Hepatocyte (in vitro differentiated cells): ENCODE measurements around the gene INMT. TPM values are rescaled to one million over a fixed set of nuclear protein-coding genes. Genes with fewer than 3 reads are reported as not detected.

Experiments used
- DNase-seq: peaks from one replicate; pipeline ENCODE4 v3.0.0-alpha.2; 2016; ENCODE audit warnings: low spot score
- H2AFZ ChIP-seq: fragments of 200-600 bp; sonication (generic); 2 replicates; pipeline ENCODE4 v1.6.0; 2016; ENCODE audit warnings: antibody characterized with exemption, mild to moderate bottlenecking
- H3K27ac ChIP-seq: fragments of 200-600 bp; sonication (generic); 2 replicates; pipeline ENCODE4 v1.5.1; 2016; ENCODE audit warnings: mild to moderate bottlenecking
- H3K27me3 ChIP-seq: fragments of 200-600 bp; sonication (generic); 2 replicates; pipeline ENCODE4 v1.6.1; 2016
- H3K36me3 ChIP-seq: fragments of 200-600 bp; sonication (generic); replicated peaks from 2 replicates; pipeline ENCODE4 v1.5.1; 2016; ENCODE audit warnings: low read depth; ENCODE audit not compliant: insufficient read depth
- H3K4me1 ChIP-seq: fragments of 200-600 bp; sonication (generic); 2 replicates; pipeline ENCODE4 v1.5.1; 2016; ENCODE audit warnings: mild to moderate bottlenecking, moderate library complexity; ENCODE audit not compliant: insufficient read depth
- H3K4me2 ChIP-seq: fragments of 200-600 bp; sonication (generic); 2 replicates; pipeline ENCODE4 v1.6.0; 2016
- H3K4me3 ChIP-seq: fragments of 200-600 bp; sonication (generic); 2 replicates; pipeline ENCODE4 v1.5.1; 2016; ENCODE audit warnings: mild to moderate bottlenecking
- H3K79me2 ChIP-seq: fragments of 200-600 bp; sonication (generic); 2 replicates; pipeline ENCODE4 v1.6.0; 2017; ENCODE audit warnings: mild to moderate bottlenecking
- H3K9me2 ChIP-seq: fragments of 200-600 bp; sonication (generic); replicated peaks from 2 replicates; pipeline ENCODE4 v1.6.0; 2017; ENCODE audit warnings: mild to moderate bottlenecking; ENCODE audit not compliant: insufficient read depth
- H3K9me3 ChIP-seq: fragments of 200-600 bp; sonication (generic); 2 replicates; pipeline ENCODE4 v1.5.1; 2016; ENCODE audit warnings: low read depth, mild to moderate bottlenecking
- H4K20me1 ChIP-seq: fragments of 200-600 bp; sonication (generic); 2 replicates; pipeline ENCODE4 v1.6.0; 2016; ENCODE audit warnings: mild to moderate bottlenecking; ENCODE audit not compliant: insufficient read depth, poor library complexity, severe bottlenecking
- EZH2 ChIP-seq: fragments of 200-600 bp; sonication (generic); IDR thresholded peaks from 2 replicates; pipeline ENCODE4 v1.6.1; 2016; ENCODE audit warnings: antibody characterized with exemption, mild to moderate bottlenecking, borderline replicate concordance
- EZH2phosphoT487 ChIP-seq: fragments of 200-600 bp; sonication (generic); IDR thresholded peaks from one replicate; pipeline ENCODE4 v1.6.1; 2018; ENCODE audit warnings: antibody characterized with exemption, mild to moderate bottlenecking, low read depth, moderate library complexity; ENCODE audit not compliant: unreplicated experiment, severe bottlenecking
- WGBS: methylation state at CpG from one replicate; pipeline ENCODE4 v1.1.6; 2016; ENCODE audit warnings: low lambda C conversion rate; ENCODE audit errors: missing lambda C conversion rate; 5-methylcytosine and 5-hydroxymethylcytosine counted together
- polyA plus RNA-seq: library from polyadenylated mRNA; unstranded; fragments of >200 nt; fragmentation: Nextera tagmentation; extraction: Ambion mirVana; gene quantifications from 2 replicates; pipeline ENCODE4 v1.2.1, GENCODE V29; 2016
- total RNA-seq: library from RNA; depleted of rRNA; stranded (reverse); fragments of >200 nt; gene quantifications from 2 replicates; pipeline ENCODE4 v1.2.3, GENCODE V29; 2014
- TF ChIP-seq, protein P1 (sequence below): fragments of 200-600 bp; sonication (generic); IDR thresholded peaks from 2 replicates; pipeline ENCODE4 v1.5.1; 2016; ENCODE audit warnings: antibody characterized with exemption, mild to moderate bottlenecking; ENCODE audit not compliant: poor library complexity

INMT gene
- total and polyA plus RNA-seq, 2 experiments from 2014 or later: 17.4 to 18.4 TPM

DNA sequence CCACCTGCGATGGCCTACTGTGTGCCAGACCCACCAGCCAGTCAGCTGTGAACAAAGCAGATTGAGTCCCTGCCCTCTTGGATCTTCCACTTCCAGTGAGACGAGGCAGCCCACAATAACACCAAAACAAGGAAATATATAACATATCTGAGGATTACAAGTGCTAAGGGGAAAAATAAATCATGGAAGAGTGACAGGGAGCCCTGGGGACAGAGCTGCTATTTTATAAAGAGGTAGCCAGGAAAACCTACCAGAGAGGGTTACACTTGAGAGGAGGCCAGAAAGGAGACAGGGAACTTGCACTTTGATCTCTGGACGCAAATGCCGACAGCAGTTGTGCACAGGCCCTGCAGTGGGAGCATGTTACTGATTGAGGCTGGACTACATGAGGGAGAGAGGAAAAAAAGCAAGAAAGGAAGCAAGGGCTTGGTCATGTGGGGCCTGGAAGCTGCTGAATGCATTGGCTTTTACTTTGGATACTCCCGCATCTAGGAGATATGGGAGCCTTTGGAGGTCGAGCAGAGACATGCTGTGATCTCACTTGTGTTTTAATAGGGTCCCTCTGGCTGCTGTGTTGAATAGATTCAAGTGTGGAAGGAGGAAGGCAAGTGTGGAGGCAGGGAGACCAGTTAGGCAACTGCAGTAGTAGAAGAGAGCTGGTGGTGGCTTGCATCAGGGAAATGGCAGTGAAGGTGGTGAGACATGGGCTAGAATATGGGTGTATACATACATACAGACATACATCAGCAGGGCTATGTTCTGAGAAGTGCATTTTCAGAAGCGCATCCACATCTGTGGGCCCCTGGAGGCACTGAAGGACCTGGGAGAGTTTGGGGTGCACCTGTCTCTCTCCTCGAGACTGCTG, 45.5 kb downstream of the INMT start:
- TF ChIP-seq, protein P1, sequence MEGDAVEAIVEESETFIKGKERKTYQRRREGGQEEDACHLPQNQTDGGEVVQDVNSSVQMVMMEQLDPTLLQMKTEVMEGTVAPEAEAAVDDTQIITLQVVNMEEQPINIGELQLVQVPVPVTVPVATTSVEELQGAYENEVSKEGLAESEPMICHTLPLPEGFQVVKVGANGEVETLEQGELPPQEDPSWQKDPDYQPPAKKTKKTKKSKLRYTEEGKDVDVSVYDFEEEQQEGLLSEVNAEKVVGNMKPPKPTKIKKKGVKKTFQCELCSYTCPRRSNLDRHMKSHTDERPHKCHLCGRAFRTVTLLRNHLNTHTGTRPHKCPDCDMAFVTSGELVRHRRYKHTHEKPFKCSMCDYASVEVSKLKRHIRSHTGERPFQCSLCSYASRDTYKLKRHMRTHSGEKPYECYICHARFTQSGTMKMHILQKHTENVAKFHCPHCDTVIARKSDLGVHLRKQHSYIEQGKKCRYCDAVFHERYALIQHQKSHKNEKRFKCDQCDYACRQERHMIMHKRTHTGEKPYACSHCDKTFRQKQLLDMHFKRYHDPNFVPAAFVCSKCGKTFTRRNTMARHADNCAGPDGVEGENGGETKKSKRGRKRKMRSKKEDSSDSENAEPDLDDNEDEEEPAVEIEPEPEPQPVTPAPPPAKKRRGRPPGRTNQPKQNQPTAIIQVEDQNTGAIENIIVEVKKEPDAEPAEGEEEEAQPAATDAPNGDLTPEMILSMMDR: no peak
- TF ChIP-seq EZH2: no peak
- no peak for TF ChIP-seq EZH2phosphoT487
- peak overlapping the region; percentile 8 for H3K4me2 ChIP-seq
- DNase-seq: peak; percentile 44
- no peaks in the 10 kb centered on the region for H4K20me1 ChIP-seq
- no peaks in the 10 kb centered on the region for H3K27me3 ChIP-seq
- no peaks in the 10 kb centered on the region for H3K9me3 ChIP-seq
- H3K4me3 ChIP-seq: no peak overlapping the region
- no peak overlapping the region for H2AFZ ChIP-seq
- 65% methylated on average over 8 of the region's 8 CpGs for WGBS
- H3K4me1 ChIP-seq: peaks cover 32% of the 10 kb centered on the region
- H3K36me3 ChIP-seq: no peaks in the 10 kb centered on the region
- peak overlapping the region; percentile 87 for H3K27ac ChIP-seq
- H3K79me2 ChIP-seq: no peaks in the 10 kb centered on the region
- H3K9me2 ChIP-seq: no peaks in the 10 kb centered on the region

DNA sequence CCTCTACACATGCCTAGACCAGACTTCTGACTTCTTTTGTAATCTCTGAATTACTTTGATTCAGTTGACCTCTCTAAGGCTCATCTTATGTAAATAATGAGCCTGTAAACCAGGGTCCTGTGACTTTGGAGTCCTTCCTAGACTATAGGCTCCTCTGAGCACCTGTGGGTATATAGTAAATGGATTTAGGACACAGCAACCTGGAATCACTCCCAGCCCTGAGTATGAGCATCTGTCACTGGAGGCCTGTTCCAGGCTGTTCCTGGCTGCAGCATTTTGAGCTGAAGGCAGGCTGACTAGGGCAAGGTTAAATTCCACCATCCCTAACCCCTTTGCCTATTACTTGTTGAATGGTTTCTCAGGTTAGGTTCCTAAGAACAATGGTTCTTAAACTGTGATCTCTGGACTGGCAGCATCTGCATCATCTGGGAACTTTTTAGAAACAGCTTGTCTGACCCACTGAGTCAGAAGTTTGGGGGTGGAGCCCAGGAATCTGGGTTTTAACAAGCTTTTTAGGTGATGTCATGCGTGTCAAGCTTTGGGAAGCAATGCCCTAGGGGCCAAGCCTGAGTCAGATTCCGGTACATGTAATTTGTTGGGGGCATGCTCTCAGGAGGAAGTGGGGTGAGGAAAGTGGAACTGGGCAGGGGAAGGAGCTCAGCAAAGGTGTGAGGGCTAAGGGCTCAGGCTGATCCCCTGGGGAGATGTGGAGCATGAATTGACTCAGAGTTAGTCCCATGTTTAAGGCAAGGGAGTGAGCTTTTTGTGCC, 47.5 kb downstream of the INMT start:
- no peaks in the 10 kb centered on the region for H3K79me2 ChIP-seq
- DNase-seq: no peak
- H3K4me3 ChIP-seq: no peak overlapping the region
- H4K20me1 ChIP-seq: no peaks in the 10 kb centered on the region
- H3K27ac ChIP-seq: no peak overlapping the region
- H3K9me2 ChIP-seq: no peaks in the 10 kb centered on the region
- no peak overlapping the region for H2AFZ ChIP-seq
- peaks cover 37% of the 10 kb centered on the region for H3K4me1 ChIP-seq
- H3K9me3 ChIP-seq: no peaks in the 10 kb centered on the region
- no peak overlapping the region for H3K4me2 ChIP-seq
- H3K36me3 ChIP-seq: no peaks in the 10 kb centered on the region
- TF ChIP-seq, protein P1: no peak
- TF ChIP-seq EZH2: no peak
- TF ChIP-seq EZH2phosphoT487: no peak
- no peaks in the 10 kb centered on the region for H3K27me3 ChIP-seq
- 74% methylated on average over 2 of the region's 2 CpGs for WGBS

DNA sequence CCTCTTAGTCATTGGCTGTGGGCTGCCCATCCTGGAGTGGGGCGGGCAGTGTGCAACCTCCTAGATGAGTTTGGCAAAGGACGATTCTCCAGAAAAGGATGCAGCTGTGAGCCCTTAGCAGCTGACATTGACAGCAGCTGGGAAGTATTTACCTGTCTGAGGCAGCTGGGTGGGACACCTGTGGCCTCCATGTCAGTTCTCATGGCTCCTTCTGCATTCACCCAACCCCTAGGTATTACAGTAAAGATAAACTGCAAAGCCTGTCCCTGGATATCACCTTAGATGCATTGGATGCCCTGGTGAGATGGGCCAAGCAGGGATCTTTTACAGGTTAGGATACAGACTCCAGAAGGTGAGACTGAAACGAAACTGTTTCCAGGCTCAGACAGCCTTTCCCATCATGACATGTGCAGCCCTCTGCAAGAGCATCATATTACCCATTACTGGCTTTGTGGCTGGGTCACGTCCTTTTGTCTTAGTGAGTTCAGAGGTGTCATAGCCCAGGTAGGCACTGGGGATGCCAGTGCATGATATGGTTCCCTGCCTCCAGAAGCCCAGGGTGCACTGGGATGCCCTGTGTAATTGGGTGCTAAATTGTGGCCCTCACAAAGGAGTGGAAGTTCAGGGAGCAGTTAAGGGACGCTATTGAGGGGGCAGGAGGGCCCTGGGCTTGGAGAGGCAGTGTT, 48.2 kb downstream of the INMT start:
- Histone ChIP-seq H3K4me2 (no peak overlapping the region), H3K9me3 (no peaks in the 10 kb centered on the region), H3K36me3 (no peaks in the 10 kb centered on the region), H3K9me2 (no peaks in the 10 kb centered on the region), H4K20me1 (no peaks in the 10 kb centered on the region), H3K79me2 (no peaks in the 10 kb centered on the region), H3K27ac (no peak overlapping the region), H3K4me1 (peaks cover 40% of the 10 kb centered on the region), H3K4me3 (no peak overlapping the region), H3K27me3 (no peaks in the 10 kb centered on the region), H2AFZ (no peak overlapping the region)
- WGBS: 77% methylated on average over 5 of the region's 5 CpGs
- TF ChIP-seq EZH2: no peak
- TF ChIP-seq EZH2phosphoT487: no peak
- TF ChIP-seq, protein P1: no peak
- no peak for DNase-seq
